HCT116 (cell line): ENCODE measurements around the gene ASB10. TPM values are rescaled to one million over a fixed set of nuclear protein-coding genes. Genes with fewer than 3 reads are reported as not detected.

Experiments
- ATAC-seq: fragments of 200-7000 bp; cut with Tn5 transposase; 2 replicates; pipeline ENCODE4 v1.9.1; 2020; ENCODE audit warnings: mild to moderate bottlenecking, moderate library complexity
- BruUV-seq: library from RNA; stranded (reverse); fragments of 400-500 nt; replicated peaks from 2 replicates; lab custom pipeline; 2021; lab: Mats Ljungman, UMichigan
- CTCF ChIA-PET: fragments of 300-600 bp; sonication (Branson Sonifier 250); formaldehyde crosslinking; loops from one replicate; lab custom pipeline; 2021; ENCODE audit warnings: antibody characterized with exemption; lab: Charles Lee
- POLR2A ChIA-PET: fragments of 300-600, 350-600 bp; sonication (Branson Sonifier 250); formaldehyde crosslinking; loops from one replicate; lab custom pipeline; 2021; ENCODE audit warnings: antibody characterized with exemption; lab: Charles Lee
- RAD21 ChIA-PET, 2 experiments: fragments of 300-600 bp; sonication (Branson Sonifier 250); formaldehyde crosslinking; loops; one replicate each; lab custom pipeline; 2023; ENCODE audit warnings: low total read pairs in 2 of 2; ENCODE audit not compliant: uncharacterized antibody in 2 of 2, unreplicated experiment in 2 of 2, low non-redundant PET in 1 of 2; lab: Charles Lee
- DNase-seq: peaks from one replicate; pipeline ENCODE4 v3.0.0-alpha.2; 2010; ENCODE audit warnings: low read depth, low spot score
- H2AFZ ChIP-seq: fragments of 200-600 bp; shearing (Covaris generic), sonication (generic); 2 replicates; pipeline ENCODE4 v1.6.1; 2017; ENCODE audit warnings: low read depth, mixed run types, mixed read lengths, antibody characterized with exemption, low read length; ENCODE audit not compliant: poor library complexity, severe bottlenecking
- H3K27ac ChIP-seq: 2 replicates; pipeline ENCODE4 v1.5.1; 2012; ENCODE audit warnings: low read depth, low read length
- H3K27me3 ChIP-seq: fragments of 200-600 bp; sonication (generic); 2 replicates; pipeline ENCODE4 v1.6.1; 2016; ENCODE audit warnings: mixed run types, low read length, mixed read lengths; ENCODE audit not compliant: insufficient read depth
- H3K36me3 ChIP-seq, 2 experiments: fragments of 200-500 bp in 1 of 2; fragments of 200-600 bp in 1 of 2; sonication (Bioruptor generic) in 1 of 2; sonication (generic) in 1 of 2; 2 replicates each; pipeline versions ENCODE4 v1.5.1 to v1.6.1; 2014 to 2016; ENCODE audit warnings: low read length in 2 of 2, inconsistent platforms in 1 of 2, mixed read lengths in 1 of 2, mixed run types in 1 of 2; ENCODE audit not compliant: insufficient read depth in 2 of 2, control insufficient read depth in 1 of 2
- H3K4me1 ChIP-seq, 2 experiments: fragments of 200-600 bp in 1 of 2; sonication (generic) in 1 of 2; 2 replicates each; pipeline versions ENCODE4 v1.5.1 to v1.6.1; 2012 to 2017; ENCODE audit warnings: low read length in 2 of 2, inconsistent platforms in 1 of 2, mild to moderate bottlenecking in 1 of 2, mixed read lengths in 1 of 2, mixed run types in 1 of 2, moderate library complexity in 1 of 2; ENCODE audit not compliant: insufficient read depth in 2 of 2, control insufficient read depth in 1 of 2
- H3K4me2 ChIP-seq: fragments of 200-600 bp; sonication (generic); 2 replicates; pipeline ENCODE4 v1.6.1; 2017; ENCODE audit warnings: mixed run types, low read length, mixed read lengths
- H3K4me3 ChIP-seq, 2 experiments: fragments of 200-600 bp in 1 of 2; sonication (generic) in 1 of 2; replicated peaks in 1 of 2; 2 replicates each; pipeline ENCODE4 v1.5.1; 2011 to 2016; ENCODE audit warnings: low read length in 2 of 2, control low read depth in 1 of 2, low read depth in 1 of 2, mild to moderate bottlenecking in 1 of 2, mixed read lengths in 1 of 2, mixed run types in 1 of 2
- H3K79me2 ChIP-seq: fragments of 200-600 bp; sonication (generic); 2 replicates; pipeline ENCODE4 v1.6.1; 2017; ENCODE audit warnings: mild to moderate bottlenecking, mixed run types, low read length, moderate library complexity, mixed read lengths; ENCODE audit not compliant: insufficient read depth
- H3K9ac ChIP-seq: fragments of 200-600 bp; sonication (generic); 2 replicates; pipeline ENCODE4 v1.6.1; 2016; ENCODE audit warnings: low read length, mixed read lengths
- H3K9me2 ChIP-seq: fragments of 200-600 bp; sonication (generic), shearing (Covaris generic); 2 replicates; pipeline ENCODE4 v1.6.1; 2017; ENCODE audit warnings: mixed run types, mild to moderate bottlenecking, moderate library complexity; ENCODE audit not compliant: insufficient read depth
- H3K9me3 ChIP-seq, 2 experiments: fragments of 200-500 bp in 1 of 2; fragments of 200-600 bp in 1 of 2; sonication (Bioruptor generic) in 1 of 2; sonication (generic) in 1 of 2; 2 replicates each; pipeline ENCODE4 v1.6.1; 2014 to 2017; ENCODE audit warnings: low read length in 2 of 2, mixed read lengths in 2 of 2, inconsistent platforms in 1 of 2, low read depth in 1 of 2, mild to moderate bottlenecking in 1 of 2, mixed run types in 1 of 2, moderate library complexity in 1 of 2; ENCODE audit not compliant: control insufficient read depth in 1 of 2, insufficient read depth in 1 of 2
- H4K20me1 ChIP-seq: fragments of 200-600 bp; sonication (generic), shearing (Covaris generic); 2 replicates; pipeline ENCODE4 v1.6.1; 2017; ENCODE audit warnings: mixed run types, mild to moderate bottlenecking, moderate library complexity; ENCODE audit not compliant: insufficient read depth
- CEBPB ChIP-seq: IDR thresholded peaks from 2 replicates; pipeline ENCODE4 v1.6.1; 2012; ENCODE audit warnings: low read depth
- EZH2phosphoT487 ChIP-seq: fragments of 200-600 bp; IDR thresholded peaks from 2 replicates; pipeline ENCODE4 v1.6.1; 2018; ENCODE audit warnings: antibody characterized with exemption, borderline replicate concordance
- FOSL1 ChIP-seq: IDR thresholded peaks from 2 replicates; pipeline ENCODE4 v1.6.1; 2012; ENCODE audit warnings: low read depth
- JUND ChIP-seq: IDR thresholded peaks from 2 replicates; pipeline ENCODE4 v1.6.1; 2012
- POLR2AphosphoS5 ChIP-seq: IDR thresholded peaks from 2 replicates; pipeline ENCODE4 v1.6.1; 2011; ENCODE audit warnings: mild to moderate bottlenecking, low read depth, low read length, moderate library complexity
- RAD21 ChIP-seq: IDR thresholded peaks from 2 replicates; pipeline ENCODE4 v1.6.1; 2012; ENCODE audit warnings: low read depth, mild to moderate bottlenecking
- TCF7L2 ChIP-seq: IDR thresholded peaks from 2 replicates; pipeline ENCODE4 v1.7.0; 2011; ENCODE audit warnings: borderline replicate concordance, inconsistent platforms; ENCODE audit not compliant: insufficient read depth, insufficient read length; ENCODE audit errors: extremely low read depth
- YY1 ChIP-seq: IDR thresholded peaks from 2 replicates; pipeline ENCODE4 v1.6.1; 2011; ENCODE audit warnings: low read length, low read depth, moderate library complexity, mild to moderate bottlenecking; ENCODE audit not compliant: insufficient replicate concordance; ENCODE audit errors: extremely low read depth
- ZBTB33 ChIP-seq: IDR thresholded peaks from 2 replicates; pipeline ENCODE4 v1.6.1; 2011; ENCODE audit warnings: mild to moderate bottlenecking, low read length, moderate library complexity; ENCODE audit not compliant: insufficient replicate concordance; ENCODE audit errors: extremely low read depth
- ZFX ChIP-seq: fragments of 450-650 bp; IDR thresholded peaks from 2 replicates; pipeline ENCODE4 v1.6.1; 2017
- intact Hi-C: fragments of 100-400 bp; cut with micrococcal nuclease; formaldehyde crosslinking; loops from 2 replicates; pipeline ENCODE4 v1.10.0; 2022
- total RNA-seq: library from RNA; stranded (reverse); gene quantifications from one replicate; pipeline ENCODE4 v1.2.1, GENCODE V29; 2021; ENCODE audit not compliant: unreplicated experiment

The ASB10 gene
- total RNA-seq, 1 experiment from 2014 or later, result not detected

DNA sequence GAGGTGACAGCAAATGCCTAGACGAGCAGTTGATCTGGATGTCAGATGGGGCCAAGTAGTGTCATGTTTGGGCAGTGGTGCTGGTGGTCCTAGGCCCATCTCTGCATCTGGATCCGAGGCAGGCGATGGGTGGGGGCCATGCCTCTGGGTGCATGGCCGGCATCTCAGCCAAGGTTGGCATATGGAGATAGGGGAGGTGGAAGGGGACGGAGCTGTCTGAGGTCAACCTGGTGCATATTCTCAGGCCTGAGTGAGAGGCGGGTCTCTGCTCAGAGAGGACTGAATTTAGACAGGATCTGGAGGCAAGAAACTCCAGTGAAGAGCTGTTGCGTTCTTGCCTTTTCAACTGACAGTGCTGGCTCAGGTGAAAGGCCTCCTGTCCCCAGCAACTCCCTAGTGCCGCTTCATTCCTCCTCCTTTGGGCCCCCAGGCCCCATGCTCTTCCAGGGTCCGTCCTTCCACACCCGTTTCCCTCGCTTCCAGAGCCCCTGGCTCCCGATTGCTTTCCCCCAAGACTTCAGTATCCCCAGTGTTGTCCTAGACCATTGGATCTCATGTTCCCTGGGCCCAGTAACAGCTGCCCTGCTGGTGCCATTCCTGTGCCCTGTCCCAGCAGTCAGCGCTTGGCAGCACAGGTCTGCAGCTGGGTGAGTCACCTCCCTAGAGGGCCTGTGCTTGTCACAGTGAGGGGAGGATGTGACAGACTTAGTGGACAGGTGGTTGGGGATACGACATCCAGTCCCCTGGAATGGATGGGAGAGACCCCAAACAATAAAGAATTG lies 52.1 kb downstream of the ASB10 start:
- ChIA-PET RAD21 (no interaction called here), POLR2A (no interaction called here), CTCF (no interaction called here)
- Histone ChIP-seq H3K9ac (no peak overlapping the region), H3K79me2 (no peaks in the 10 kb centered on the region), H3K27ac (no peak overlapping the region), H3K4me3 (no peak overlapping the region), H3K4me1 (no peaks in the 10 kb centered on the region), H3K9me3 (no peaks in the 10 kb centered on the region), H2AFZ (no peak overlapping the region), H3K9me2 (no peaks in the 10 kb centered on the region), H4K20me1 (no peaks in the 10 kb centered on the region), H3K27me3 (no peaks in the 10 kb centered on the region), H3K4me2 (no peak overlapping the region), H3K36me3 (peaks cover 0 to 17% of the 10 kb centered on the region in 2 experiments; a peak in 2 of 4 replicates)
- TF ChIP-seq RAD21, result no peak
- no peak for TF ChIP-seq FOSL1
- no peak for DNase-seq
- intact Hi-C loops, result no loop called here
- no peak for ATAC-seq
- no TSS peak for BruUV-seq

DNA sequence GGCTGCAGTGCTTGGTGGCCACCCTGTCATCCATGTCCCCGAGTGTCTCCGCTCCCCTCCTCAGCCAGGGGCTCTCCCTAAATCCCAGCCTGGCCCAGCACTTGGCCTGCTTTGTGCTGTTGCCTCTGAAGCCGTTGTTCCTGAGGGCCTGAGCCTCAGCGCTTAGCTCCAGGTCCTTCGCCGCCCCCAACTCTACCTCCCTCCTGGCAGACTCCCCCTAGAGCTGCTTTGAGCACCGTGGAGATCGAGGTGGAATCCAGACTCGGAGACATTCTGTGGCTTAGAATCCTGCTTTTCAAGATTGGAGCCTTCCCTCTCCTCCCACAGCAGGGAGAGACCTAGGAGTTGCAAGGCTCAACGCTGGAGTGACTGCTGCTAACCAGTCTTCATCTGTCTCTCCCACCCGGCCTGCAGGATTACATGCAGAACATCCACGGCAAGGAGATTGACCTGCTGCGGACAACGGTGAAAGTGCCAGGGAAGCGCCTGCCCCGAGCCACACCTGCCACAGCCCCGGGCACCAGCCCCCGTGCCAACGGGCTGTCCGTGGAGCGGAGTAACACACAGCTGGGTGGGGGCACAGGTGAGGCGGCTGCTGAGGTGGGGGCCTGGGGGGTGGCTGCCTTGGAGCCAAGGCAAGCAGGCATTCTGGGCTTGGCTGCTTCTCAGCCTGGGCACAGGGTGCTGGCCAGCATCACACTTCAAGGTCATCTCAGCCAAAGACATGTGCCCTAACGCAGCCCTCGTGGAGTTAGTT lies 52.9 kb downstream of the ASB10 start:
- peaks cover 0 to 21% of the 10 kb centered on the region in 2 experiments; a peak in 2 of 4 replicates for H3K36me3 ChIP-seq
- no peak for TF ChIP-seq EZH2phosphoT487
- no peak for TF ChIP-seq JUND
- no peak for TF ChIP-seq ZBTB33
- no peak for TF ChIP-seq RAD21
- TF ChIP-seq POLR2AphosphoS5, result no peak
- TF ChIP-seq ZFX, result no peak
- TF ChIP-seq FOSL1, result no peak
- TF ChIP-seq CEBPB, result no peak
- TF ChIP-seq YY1, result no peak
- TF ChIP-seq TCF7L2, result no peak
- POLR2A ChIA-PET, result no interaction called here

More for the DNA sequence above, 52.9 kb downstream of the ASB10 start:
- ATAC-seq (no peak), DNase-seq (no peak)
- Histone ChIP-seq H3K9ac (no peak overlapping the region), H3K4me1 (no peaks in the 10 kb centered on the region), H4K20me1 (no peaks in the 10 kb centered on the region), H3K27ac (no peak overlapping the region), H3K4me3 (no peak overlapping the region), H3K9me2 (no peaks in the 10 kb centered on the region), H3K4me2 (no peak overlapping the region), H2AFZ (no peak overlapping the region), H3K79me2 (no peaks in the 10 kb centered on the region), H3K27me3 (no peaks in the 10 kb centered on the region), H3K9me3 (no peaks in the 10 kb centered on the region)
- intact Hi-C loops, result no loop called here
- ChIA-PET CTCF (no interaction called here), RAD21 (no interaction called here)
- no TSS peak for BruUV-seq
